AG20443 (cell line): Measurements from ENCODE around the gene HJV.

Source experiments
- DNase-seq: peaks from one replicate; pipeline ENCODE4 v3.0.0; 2012; ENCODE audit warnings: low spot score, mixed read lengths

The HJV gene

DNA sequence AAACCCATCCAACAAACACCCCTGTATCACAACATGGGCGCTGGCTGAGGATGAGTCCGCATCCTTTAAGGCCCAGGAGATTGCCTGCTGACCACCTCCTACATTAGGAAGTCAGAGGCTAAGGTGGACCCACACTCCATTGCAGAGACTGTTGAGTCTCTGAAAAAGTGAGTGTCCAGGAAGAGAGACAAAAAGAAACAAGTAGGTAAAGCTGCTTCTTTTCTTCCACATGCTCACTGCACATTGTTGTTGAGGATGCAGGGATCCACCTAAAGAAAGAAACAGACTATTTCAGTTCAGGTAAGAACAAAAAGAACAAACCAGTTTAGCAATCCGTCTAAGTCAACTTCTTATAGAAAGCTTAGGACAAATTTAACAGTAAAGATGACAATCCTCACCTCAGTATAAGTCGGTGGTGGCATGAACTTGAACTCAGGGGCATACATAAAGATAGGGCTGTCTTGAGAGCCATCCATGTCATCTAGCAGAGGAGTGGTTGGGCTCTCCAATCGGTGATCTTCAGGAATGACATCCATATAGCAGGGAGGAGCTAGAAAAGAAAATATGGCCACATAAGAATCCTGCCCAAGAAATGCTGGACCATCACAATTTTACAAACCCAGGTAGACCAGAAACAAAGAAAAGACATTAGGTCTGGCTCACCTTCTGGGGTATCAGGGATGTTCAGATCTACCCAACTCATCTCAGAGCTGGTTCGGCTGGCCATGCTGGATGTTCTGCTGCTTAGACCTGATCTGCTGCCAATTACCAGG is 27.7 kb downstream of the HJV start:
- DNase-seq: no peak

DNA sequence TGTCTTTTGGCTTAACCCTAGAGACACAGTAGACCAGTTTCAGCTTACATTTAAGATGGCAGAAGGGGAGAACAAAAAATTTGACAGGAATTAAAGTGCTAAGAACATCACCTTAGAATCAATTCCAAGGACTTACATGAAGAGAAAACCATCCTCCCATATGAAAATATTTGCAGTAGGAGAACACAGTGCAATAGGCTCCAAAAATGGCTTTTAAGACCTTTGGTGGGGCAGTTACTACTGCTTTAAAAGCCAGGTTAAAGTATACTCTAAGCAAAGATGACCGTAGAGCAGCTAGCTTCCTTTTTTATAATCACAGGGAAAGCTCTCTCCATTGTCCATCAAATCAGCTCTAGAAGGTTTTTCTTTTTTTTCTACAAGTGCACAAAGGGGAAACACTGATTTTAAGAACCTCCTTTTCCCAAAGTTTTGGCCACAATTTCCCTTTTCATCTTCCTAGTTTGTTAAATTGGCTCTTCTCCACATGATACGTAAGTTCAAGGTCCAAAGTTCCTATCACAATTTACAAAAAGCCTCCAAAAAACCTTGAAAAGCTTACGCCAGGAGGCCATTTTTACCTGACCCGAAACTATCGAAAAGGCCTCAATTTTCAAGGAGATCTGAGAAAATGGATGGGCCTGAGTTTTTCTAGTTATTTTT is 28.4 kb downstream of the HJV start:
- no peak for DNase-seq

- no peak for DNase-seq
These were observed 29.0 kb downstream of the HJV start for GRCh38 chr1:145992502-145992936.

GRCh38 chr1:145991735-145992412 is 29.7 kb downstream of the HJV start:
- DNase-seq: no peak

DNA sequence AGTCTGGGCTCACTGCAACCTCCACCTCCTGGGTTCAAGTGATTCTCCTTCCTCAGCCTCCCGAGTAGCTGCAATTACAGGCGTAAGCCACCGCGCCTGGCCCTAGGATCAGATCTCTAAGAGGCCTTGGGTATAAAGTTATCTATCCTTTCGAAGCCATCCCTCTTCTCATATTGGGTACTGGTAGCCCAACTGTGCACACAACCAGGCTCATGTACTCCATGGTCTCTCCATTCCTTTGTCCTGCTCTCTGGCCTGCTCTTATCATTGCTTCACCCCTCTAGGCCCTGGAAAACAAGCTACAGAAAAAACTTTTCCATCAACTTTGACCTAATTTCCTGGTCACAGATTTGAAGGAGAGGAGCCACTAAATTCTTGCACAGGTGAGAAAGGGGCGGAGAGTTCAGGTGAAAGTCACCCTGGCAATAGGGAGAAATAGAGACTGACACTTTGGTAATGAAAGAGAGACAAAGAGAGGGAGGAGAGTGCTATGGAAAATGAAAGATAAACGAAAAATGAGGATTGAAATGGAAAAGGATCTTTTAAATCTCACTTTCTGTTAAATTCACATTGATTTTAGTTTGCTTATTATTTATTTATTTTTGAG is 31.2 kb downstream of the HJV start:
- no peak for DNase-seq

- no peak for DNase-seq
These were observed 32.8 kb downstream of the HJV start for GRCh38 chr1:145988773-145989172.

GRCh38 chr1:145987926-145988325 is 33.6 kb downstream of the HJV start:
- no peak for DNase-seq

- no peak for DNase-seq
These were observed 35.0 kb downstream of the HJV start for GRCh38 chr1:145986551-145986950.

GRCh38 chr1:145985502-145986439 is 35.8 kb downstream of the HJV start:
- DNase-seq: peak; percentile 52

- DNase-seq: no peak
These were observed 36.4 kb downstream of the HJV start for GRCh38 chr1:145985129-145985501.

DNA sequence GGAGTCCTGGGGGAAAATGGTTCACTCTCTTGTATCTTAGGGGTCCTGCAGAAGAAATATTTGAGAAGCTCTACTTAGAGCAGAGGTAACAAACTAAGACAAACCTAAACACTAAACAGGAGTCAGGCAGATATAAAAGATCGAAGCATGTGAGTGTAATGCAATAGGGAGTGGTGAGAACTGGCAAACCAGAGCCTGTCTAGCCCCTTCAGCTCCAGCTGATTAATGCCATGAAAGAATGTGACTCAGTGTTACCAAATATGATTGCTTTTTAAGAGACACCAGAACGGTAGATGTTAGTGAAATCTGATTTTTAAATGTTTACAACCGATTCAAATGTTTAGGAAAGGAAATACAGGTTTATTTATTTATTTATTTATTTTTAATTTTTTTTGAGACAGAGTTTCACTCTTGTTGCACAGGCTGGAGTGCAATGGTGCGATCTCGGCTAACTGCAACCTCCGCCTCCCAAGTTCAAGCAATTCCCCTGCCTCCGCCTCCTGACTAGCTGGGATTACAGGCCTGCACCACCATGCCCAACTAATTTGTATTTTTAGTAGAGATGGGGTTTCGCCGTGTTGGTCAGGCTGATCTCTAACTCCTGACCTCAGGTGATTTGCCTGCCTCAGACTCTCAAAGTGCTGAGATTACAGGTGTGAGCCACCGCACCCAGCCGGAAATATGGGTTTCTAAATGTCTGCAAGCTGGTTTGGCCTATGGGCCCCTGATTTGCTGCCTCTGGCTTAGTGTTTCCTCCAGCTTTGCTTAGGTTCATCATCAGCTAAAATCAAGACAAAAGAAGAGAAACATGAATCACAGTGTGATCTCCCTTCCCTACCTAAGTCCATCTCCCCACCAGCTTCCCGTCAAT is 37.3 kb downstream of the HJV start:
- no peak for DNase-seq

- DNase-seq: no peak
These were observed 38.3 kb downstream of the HJV start for GRCh38 chr1:145983206-145983675.

- no peak for DNase-seq
These were observed 39.4 kb downstream of the HJV start for GRCh38 chr1:145982010-145982723.

- DNase-seq: no peak
These were observed 41.0 kb downstream of the HJV start for GRCh38 chr1:145980457-145980994.

DNA sequence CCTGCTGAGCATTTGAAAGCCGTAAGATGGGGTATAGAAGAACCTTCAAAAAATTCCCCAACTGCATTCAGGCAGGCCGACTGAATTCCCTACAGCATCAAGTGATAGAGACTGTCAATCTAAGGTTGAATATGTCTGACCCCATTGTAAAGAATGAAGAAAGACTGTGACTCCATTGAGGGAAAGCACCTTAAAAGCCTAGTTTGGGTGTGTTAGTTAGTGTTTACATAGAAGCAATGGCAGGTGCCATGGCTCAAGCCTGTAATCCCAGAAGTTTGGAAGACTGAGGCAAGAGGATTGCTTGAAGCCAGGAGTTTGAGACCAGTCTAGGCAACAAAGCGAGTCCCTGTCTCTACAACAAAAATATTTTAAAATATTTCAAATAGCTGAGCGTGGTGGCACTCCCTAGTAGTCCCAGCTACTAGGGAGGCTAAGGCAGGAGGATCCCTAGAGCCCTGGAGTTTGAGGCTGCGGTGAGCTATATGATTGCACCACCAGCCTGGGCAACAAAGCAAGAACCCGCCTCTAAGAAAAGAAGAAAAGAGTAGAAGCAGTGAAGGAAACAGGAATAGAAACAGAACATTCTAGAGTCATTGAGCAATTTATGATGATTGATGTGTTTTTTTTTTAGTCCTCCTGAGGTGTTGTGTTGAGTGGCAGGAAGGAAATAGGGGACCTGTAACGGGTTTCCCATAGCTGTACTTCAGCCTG is 41.6 kb downstream of the HJV start:
- no peak for DNase-seq

DNA sequence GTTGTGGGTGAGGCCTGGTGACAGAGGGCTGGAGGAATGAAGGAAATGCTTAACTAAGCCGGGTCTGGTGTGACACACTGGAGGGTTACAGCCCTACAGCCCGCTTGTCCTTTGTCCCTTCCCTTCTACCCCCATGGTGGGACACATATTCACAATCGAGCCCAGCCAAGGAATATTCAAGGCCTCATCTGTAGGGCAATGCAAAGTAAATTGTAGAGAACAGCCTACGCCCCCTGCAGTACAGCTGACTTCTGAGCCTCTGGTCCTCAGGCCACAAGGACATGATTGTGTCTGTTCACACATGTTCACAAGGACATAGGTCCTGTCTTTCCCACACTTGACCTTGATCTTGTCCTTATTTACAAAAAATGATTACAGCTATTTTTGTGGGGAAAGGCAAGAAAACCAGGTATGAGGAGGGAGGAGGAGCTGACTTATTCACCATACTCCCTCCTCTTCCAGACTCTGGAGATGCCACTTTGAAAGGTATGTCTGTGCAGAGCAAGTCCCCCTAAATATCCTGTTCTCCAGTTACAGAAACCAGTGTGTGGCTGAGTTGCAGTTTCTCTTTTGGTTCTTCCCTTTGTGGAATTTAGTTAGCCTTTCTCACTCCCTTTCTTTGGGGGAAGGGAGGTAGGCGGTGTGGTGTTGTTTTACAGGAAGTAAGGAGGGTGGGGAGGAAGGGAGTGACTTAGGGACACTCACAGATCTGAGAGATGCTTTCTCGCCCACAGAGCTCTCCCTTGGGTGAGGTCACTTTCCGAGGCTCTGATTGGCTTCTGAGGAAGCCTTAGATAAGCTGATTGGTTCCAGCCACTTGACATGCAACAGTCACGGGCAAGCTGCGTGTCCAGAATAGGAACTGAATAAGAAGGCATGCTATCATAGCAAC is 42.4 kb downstream of the HJV start:
- DNase-seq: peak; percentile 94

GRCh38 chr1:145978471-145978853 is 43.1 kb downstream of the HJV start:
- DNase-seq: no peak
